ENCODE measurements around the gene POU6F2. TPM values are rescaled to one million over a fixed set of nuclear protein-coding genes. Genes with fewer than 3 reads are reported as not detected.

POU6F2 gene
- total RNA-seq, 1 donor from 2014 or later, result 0.04 TPM

DNA sequence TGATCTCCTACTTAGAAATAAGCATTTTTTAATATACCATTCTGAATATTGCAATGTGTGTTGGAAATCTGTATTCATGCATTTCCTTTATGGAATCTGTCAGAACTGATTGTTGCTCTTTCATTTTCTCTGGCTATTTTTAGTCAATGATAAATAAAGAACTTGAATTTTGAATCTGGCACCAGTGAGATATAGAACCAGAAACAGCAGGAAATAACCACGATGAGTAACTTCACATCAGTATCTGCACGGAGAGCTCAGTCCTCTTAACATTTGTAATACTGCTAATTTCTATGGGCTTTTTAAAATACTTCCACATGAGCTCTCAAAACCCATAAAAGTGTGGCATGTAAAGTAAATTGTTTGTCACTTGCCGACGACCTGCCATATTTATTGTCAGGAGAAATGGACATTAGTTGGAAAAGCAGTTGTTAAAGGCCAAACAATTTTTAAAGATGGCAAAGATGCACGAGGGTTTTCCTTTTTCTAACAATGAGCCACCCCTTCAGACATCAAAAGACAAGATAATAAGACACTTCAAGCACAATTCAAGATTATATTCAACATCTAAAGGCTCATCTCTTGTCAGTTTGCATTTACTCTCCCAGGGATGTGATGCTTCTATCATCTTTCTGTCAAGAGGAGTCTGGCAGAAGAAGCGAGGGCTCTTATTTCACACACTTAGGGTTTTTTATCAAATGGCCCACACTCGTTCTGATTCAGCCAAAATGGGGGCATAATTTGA lies 118.3 kb downstream of the POU6F2 start:
- no peaks in the 10 kb centered on the region for H3K27me3 ChIP-seq (ENCODE audit: control insufficient read depth, insufficient read depth, low read length)
- DNase-seq (ENCODE audit: low read depth), result no peak
- no peak overlapping the region for H3K4me3 ChIP-seq (ENCODE audit: low read depth, low read length)
- TF ChIP-seq CTCF (IDR thresholded peaks at IDR 0.05; ENCODE audit: insufficient read depth, low read length, poor library complexity, severe bottlenecking), result no peak
- H3K36me3 ChIP-seq (ENCODE audit: control insufficient read depth, insufficient read depth, low read length), result no peaks in the 10 kb centered on the region

GRCh38 chr7:39098506-39098905 lies 120.8 kb downstream of the POU6F2 start:
- TF ChIP-seq CTCF (IDR thresholded peaks at IDR 0.05; ENCODE audit: insufficient read depth, low read length, poor library complexity, severe bottlenecking), result no peak

DNA sequence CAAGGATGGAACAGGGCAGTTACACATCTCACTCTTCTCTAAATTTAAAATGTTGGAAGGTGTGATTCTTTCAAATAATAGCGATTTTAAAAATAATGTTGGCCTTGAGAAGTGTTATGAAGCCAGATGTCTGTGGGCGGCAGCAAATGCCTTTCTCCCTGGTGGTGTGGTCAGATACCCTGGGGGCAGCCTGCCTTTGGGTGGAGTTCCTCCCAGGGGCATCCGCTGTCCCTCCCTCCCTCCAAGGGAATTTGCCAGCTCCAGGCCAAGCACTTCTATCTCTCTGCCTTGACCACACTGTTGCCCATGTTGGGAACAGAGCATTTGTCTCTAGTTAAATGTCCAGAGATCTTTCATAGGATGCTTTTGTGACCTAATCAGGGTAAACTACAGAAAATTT lies 121.4 kb downstream of the POU6F2 start:
- no peak for DNase-seq (ENCODE audit: low read depth)
- Histone ChIP-seq H3K27me3 (ENCODE audit: control insufficient read depth, insufficient read depth, low read length) (no peaks in the 10 kb centered on the region), H3K36me3 (ENCODE audit: control insufficient read depth, insufficient read depth, low read length) (no peaks in the 10 kb centered on the region), H3K4me3 (ENCODE audit: low read depth, low read length) (no peak overlapping the region)
- no peak for TF ChIP-seq CTCF (IDR thresholded peaks at IDR 0.05; ENCODE audit: insufficient read depth, low read length, poor library complexity, severe bottlenecking)

More at GRCh38 chr7:39098506-39098905, 120.8 kb downstream of the POU6F2 start:
- no peak for DNase-seq (ENCODE audit: low read depth)
- no peaks in the 10 kb centered on the region for H3K27me3 ChIP-seq (ENCODE audit: control insufficient read depth, insufficient read depth, low read length)
- no peaks in the 10 kb centered on the region for H3K36me3 ChIP-seq (ENCODE audit: control insufficient read depth, insufficient read depth, low read length)
- H3K4me3 ChIP-seq (ENCODE audit: low read depth, low read length), result no peak overlapping the region

DNA sequence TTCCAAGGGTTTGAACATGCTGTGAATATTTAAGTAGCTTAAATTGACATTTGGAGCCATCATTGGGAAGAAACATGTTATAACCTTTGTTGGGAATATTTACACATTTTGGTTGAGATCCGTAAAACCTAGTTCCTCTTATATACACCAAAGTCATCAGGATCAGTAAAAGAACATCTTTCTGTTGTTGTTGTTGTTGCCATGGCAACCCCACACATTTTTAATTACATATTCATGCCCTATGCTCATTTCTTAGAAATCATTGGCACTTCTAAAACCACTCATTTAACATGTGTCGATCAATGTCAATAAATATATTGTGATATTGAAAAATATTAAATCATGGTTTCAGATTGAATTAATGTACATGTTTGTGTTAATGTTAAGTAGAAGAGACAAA lies 122.6 kb downstream of the POU6F2 start:
- no peak for DNase-seq (ENCODE audit: low read depth)
- no peak for TF ChIP-seq CTCF (IDR thresholded peaks at IDR 0.05; ENCODE audit: insufficient read depth, low read length, poor library complexity, severe bottlenecking)
- H3K27me3 ChIP-seq (ENCODE audit: control insufficient read depth, insufficient read depth, low read length), result no peaks in the 10 kb centered on the region

DNA sequence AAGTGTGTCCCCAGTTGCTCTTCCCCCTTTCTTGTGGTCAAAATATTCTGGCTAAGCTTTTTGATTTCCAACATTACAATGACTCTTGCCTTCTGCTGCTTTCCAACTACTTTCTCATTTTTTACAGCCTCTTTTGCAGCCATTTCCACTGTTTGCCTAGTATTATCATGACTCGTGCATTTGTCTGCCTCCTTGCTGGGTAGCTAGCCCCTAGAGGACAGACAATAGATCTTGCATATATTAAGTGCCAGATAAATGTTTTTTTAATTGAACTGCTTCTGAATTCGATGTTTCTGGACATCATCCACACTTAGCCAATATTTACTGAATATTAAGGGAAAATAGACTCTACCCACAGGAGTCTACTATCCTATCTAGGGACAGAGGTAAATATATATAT lies 124.5 kb downstream of the POU6F2 start:
- no peak for TF ChIP-seq CTCF (IDR thresholded peaks at IDR 0.05; ENCODE audit: insufficient read depth, low read length, poor library complexity, severe bottlenecking)
- H3K36me3 ChIP-seq (ENCODE audit: control insufficient read depth, insufficient read depth, low read length), result no peaks in the 10 kb centered on the region
- no peaks in the 10 kb centered on the region for H3K27me3 ChIP-seq (ENCODE audit: control insufficient read depth, insufficient read depth, low read length)
- DNase-seq (ENCODE audit: low read depth), result no peak
- no peak overlapping the region for H3K4me3 ChIP-seq (ENCODE audit: low read depth, low read length)

More for the DNA sequence above, 122.6 kb downstream of the POU6F2 start:
- no peak overlapping the region for H3K4me3 ChIP-seq (ENCODE audit: low read depth, low read length)
- H3K36me3 ChIP-seq (ENCODE audit: control insufficient read depth, insufficient read depth, low read length), result no peaks in the 10 kb centered on the region

DNA sequence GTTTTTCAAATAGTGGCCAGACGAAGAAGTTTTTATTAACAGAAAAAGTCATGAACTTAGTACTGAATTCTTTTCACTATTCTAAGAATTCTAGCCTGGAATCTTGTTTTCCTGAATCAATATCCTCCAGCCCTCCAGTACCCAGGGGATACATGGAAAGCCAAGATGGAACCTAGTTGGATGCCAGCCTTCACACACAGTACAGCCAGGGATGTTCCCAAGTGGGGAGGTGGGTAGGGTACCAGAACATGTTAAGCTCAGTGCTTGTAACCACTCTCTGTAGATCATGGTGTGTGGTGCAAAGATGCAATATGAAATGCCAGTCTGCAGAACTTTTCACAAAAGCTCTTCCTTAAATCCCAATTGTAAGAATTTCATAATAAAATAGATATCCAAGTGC lies 128.0 kb downstream of the POU6F2 start:
- no peak for DNase-seq (ENCODE audit: low read depth)
- Histone ChIP-seq H3K36me3 (ENCODE audit: control insufficient read depth, insufficient read depth, low read length) (no peaks in the 10 kb centered on the region), H3K27me3 (ENCODE audit: control insufficient read depth, insufficient read depth, low read length) (no peaks in the 10 kb centered on the region), H3K4me3 (ENCODE audit: low read depth, low read length) (no peak overlapping the region)
- TF ChIP-seq CTCF (IDR thresholded peaks at IDR 0.05; ENCODE audit: insufficient read depth, low read length, poor library complexity, severe bottlenecking), result no peak
